HG02610 (cell line): Measurements from ENCODE around the gene BRD9.
A peak's percentile ranks its signal among the peaks of the same experiment; 100 is the strongest.
"Not testable (repeated sequence)": the region's sequence is repeated elsewhere in the genome, so short reads cannot be mapped to it uniquely, and the experiment has no call there.

Experiments
- ATAC-seq: cut with Tn5 transposase; IDR thresholded peaks from one replicate; pipeline ENCODE4 v1.9.1; 2021; ENCODE audit warnings: mild to moderate bottlenecking, moderate library complexity; ENCODE audit not compliant: unreplicated experiment

Gene BRD9

GRCh38 chr5:923281-923873 lies 30.8 kb upstream of the BRD9 start:
- ATAC-seq = peak; percentile 87

GRCh38 chr5:922436-923280 lies 30.1 kb upstream of the BRD9 start:
- ATAC-seq = no peak

GRCh38 chr5:921456-922435 lies 29.1 kb upstream of the BRD9 start:
- ATAC-seq = no peak

DNA sequence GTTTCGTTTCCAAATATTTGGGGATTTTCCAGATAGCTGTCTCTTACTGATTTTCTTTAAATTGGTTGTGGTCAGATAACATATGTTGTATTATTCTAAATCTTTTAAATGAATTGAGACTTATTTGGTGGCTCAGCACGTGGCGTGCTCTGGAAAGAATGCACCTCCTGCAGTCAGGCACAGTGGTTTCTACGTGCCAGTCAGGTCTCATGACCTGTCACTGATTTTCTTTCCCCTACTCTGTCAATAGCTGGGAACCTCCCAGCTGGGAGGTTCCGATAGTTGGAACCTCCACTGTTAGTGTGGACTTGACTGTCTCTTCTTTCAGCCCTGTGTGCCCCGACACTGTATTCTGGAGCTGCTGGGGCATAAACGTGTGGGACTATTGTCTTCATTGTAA lies 27.7 kb upstream of the BRD9 start:
- no peak for ATAC-seq

GRCh38 chr5:919356-920000 lies 26.9 kb upstream of the BRD9 start:
- ATAC-seq = no peak

DNA sequence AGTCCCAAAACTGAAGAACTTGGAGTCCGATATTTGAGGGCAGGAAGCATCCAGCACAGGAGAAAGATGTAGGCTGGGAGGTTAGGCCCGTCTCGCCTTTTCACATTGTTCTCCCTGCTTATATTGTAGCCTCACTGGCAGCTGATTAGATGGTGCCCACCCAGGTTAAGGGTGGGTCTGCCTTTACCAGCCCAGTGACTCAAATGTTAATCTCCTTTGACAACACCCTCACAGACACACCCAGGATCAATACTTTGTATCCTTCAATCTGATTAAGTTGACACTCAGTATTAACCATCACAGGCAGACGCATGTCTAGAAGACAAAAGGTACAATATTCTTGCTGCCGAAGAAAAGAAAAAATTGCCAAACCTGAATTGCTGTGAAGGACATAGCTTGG lies 26.1 kb upstream of the BRD9 start:
- not testable (repeated sequence) for ATAC-seq

GRCh38 chr5:916441-917293 lies 24.1 kb upstream of the BRD9 start:
- ATAC-seq = no peak

- no peak for ATAC-seq
Measured at GRCh38 chr5:915946-916345, 23.3 kb upstream of the BRD9 start.

- not testable (repeated sequence) for ATAC-seq
Measured at GRCh38 chr5:915346-915745, 22.7 kb upstream of the BRD9 start.

- no peak for ATAC-seq
Measured at GRCh38 chr5:914612-915011, 22.0 kb upstream of the BRD9 start.

DNA sequence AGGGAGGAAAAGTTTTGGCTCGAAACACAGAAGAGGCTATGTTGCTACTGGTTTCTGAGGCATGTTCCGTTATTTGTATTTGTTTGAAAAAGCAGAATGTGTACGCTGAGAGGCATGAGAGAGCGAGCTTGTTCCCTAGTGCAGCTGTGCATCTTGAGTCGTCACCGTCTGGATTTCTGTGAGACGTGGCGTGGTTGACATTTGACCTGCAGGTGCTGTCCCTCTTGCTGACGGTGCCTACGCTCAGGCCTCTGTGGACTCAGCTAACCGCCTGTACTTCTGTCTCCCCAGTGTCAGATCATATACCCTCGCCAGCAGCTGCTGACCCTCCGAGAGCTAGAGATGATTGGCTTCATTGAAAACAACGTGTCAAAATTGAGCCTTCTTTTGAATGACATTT lies 21.6 kb upstream of the BRD9 start:
- ATAC-seq = no peak

- no peak for ATAC-seq
Measured at GRCh38 chr5:912280-913091, 19.9 kb upstream of the BRD9 start.

DNA sequence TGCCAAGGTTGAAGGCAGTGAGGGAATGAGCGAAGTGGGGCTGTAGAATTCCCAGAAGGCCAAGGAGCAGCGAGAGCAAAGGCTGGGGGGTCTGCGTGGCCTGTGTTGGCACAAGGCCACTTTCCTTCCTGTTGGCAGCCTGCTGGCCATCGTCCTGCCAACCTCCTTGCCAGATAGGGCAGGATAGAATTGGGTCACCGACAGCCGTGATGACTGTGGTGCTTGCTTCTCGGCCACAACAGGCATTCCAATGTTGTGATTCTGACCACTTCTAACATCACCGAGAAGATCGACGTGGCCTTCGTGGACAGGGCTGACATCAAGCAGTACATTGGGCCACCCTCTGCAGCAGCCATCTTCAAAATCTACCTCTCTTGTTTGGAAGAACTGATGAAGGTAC lies 19.0 kb upstream of the BRD9 start:
- no peak for ATAC-seq

- ATAC-seq = no peak
Measured at GRCh38 chr5:910769-911160, 18.2 kb upstream of the BRD9 start.

DNA sequence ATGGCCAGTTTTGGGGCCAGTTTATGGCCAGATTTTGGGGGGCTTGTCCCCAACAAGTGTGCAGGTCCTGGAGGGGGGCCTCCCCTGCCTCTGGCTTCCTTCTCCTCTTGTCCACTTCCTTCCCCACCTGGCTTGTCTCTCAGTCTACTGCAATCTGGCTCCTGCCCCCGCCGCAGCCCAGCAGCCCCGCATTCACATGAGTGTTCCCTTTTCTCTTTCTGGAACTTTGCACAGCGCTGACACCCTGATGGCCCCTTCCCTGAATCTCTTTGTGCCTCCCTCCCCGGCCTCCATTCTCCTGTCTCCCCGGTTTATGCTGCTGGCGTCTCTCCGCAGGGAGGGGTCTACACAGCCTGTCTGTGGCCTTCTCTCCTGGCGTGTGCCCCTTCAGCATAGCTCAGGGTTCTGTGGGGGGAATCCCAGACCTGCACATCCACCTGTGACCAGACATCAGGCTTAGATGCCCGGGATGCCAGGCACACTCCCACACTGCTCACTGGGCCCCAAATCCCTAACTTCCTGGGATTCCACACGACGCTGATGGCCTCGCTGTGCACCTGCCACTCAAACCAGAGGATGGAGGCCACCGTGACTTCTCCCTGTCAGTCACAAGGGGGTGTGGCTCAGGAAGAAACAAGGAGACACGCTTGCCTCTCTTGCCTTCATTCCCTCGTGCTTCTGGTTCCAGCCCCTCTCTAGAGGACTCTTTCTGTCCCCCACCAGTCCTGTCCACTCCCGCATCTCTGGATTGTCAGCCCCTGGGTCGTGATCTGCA lies 17.6 kb upstream of the BRD9 start:
- ATAC-seq = no peak

DNA sequence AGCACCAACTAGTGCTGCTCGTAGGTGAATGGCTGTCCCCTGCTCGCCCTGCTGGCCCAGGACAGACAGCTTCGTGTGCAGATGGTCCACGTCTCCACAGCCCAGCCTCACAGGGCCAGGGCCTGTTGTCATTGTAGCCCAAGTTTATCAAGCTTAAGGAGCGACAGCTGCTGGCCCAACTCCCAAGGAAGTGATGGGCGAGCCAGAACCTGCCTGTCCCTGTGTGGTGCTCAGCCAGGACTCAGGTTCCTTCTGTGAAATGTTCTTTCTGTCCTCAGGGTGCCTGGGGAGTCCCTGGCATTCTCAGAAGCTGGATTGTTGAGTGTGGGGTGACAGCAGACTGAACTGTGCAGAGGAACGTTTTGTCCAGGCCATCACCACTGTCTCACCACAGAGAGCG lies 16.5 kb upstream of the BRD9 start:
- ATAC-seq = no peak

- no peak for ATAC-seq
Measured at GRCh38 chr5:908172-908571, 15.6 kb upstream of the BRD9 start.

DNA sequence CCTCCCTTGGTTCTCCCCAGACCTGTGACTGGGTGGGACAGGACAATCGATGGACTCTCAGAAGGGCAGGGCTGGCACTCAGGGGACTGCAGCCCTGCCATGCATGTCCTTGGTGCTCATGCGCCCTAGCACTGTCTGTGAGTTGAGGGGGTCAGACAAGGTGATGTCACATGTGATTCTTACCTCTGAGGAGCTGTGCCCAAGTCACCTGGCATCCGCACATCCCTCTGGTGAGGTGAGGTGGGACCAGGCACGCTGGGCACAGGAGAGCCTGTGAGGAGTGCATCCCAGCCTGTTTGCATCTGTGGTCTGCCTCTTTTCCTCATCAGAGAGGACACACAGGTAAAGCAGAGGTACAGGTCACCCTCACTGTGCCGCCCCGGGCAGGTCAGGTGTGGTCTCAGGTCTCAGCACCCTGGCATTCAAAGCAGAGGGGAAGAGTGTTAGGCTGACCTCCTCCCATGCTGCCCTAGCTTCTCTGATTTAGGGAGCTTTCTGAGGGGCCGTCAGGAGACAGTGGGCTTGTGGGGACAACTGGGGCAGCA lies 14.8 kb upstream of the BRD9 start:
- no peak for ATAC-seq
